IgD-negative memory B cell (primary cell): ENCODE data around the gene NFATC2. TPM values are rescaled to one million over a fixed set of nuclear protein-coding genes. Genes with fewer than 3 reads are reported as not detected.
A peak's percentile ranks its signal among the peaks of the same experiment; 100 is the strongest.

Source experiments
- H3K27ac Mint-ChIP-seq, 3 donors: one replicate each; pipeline ENCODE4 v1.8.0; 2020 to 2022; ENCODE audit warnings: mild to moderate bottlenecking in 3 of 3, mixed read lengths in 3 of 3, moderate library complexity in 1 of 3
- H3K27me3 Mint-ChIP-seq: one replicate; pipeline ENCODE4 v1.8.0; 2021; ENCODE audit warnings: mixed read lengths
- H3K36me3 Mint-ChIP-seq: one replicate; pipeline ENCODE4 v1.8.0; 2020; ENCODE audit warnings: mild to moderate bottlenecking, mixed read lengths
- H3K4me1 Mint-ChIP-seq, 3 donors: one replicate each; pipeline ENCODE4 v1.8.0; 2020 to 2022; ENCODE audit warnings: mixed read lengths in 3 of 3, mild to moderate bottlenecking in 1 of 3
- H3K4me3 Mint-ChIP-seq, 4 donors: one replicate each; pipeline ENCODE4 v1.8.0; 2020 to 2022; ENCODE audit warnings: mild to moderate bottlenecking in 4 of 4, mixed read lengths in 4 of 4, moderate library complexity in 3 of 4
- H3K9me3 Mint-ChIP-seq, 3 donors: one replicate each; pipeline ENCODE4 v1.8.0; 2020 to 2021; ENCODE audit warnings: mixed read lengths in 3 of 3, mild to moderate bottlenecking in 1 of 3
- polyA plus RNA-seq: library from polyadenylated mRNA; unstranded; fragments of 300-500 nt; fragmentation: Illumina TruSeq; gene quantifications from one replicate; pipeline ENCODE4 v1.2.3, GENCODE V29; 2021

The NFATC2 gene
- polyA plus RNA-seq, 1 donor from 2014 or later = 17.4 TPM

DNA sequence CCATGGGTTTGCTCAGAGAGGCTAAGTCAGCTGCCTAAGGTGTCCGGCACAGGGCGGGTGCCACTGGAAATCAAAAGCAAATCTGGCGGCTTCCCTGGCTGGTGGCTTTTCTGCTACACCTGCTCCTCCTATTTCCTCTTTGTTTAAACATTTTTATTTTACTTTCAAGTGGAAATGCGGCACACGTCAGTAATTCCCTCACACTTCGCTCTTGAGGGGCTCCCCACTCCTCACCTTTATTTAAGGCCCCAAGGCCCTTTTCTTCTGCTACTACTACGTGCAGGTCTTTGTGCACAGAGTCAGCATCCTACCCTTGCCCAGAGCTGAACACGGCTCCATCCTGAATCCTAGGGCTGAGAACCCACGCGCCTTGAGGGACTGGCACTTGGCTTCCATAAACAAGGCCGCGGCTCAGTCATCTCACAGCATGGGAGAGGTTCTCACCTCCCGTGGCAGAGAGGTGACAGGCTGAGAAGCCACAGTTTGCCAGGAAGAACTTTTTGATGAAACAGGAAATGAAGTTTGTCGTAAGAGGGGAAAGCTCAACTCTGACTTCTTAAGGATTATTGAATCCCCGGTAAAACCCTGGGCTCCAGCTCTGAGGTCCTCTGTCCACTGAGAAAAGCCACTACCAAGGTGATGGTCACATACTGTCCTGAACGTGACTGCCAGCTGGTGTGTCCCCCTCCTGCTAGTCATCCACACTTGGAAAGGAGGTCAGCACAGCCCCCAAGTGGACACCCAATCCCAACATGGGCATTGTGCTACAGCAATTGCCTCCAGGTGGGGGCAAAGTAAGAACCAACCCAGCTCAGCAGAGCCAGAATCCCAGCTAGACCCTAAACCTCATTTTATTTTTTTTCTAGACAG is 48.0 kb downstream of the NFATC2 start:
- Mint-ChIP-seq H3K4me1 (peaks cover 35 to 45% (median 45%) of the 10 kb centered on the region in 3 donors), H3K9me3 (no peaks in the 10 kb centered on the region), H3K4me3 (peak overlapping the region; percentile 41 to 89 (median 62)), H3K36me3 (peaks cover 12% of the 10 kb centered on the region), H3K27ac (peak overlapping the region; percentile 10 to 98 (median 56)), H3K27me3 (no peaks in the 10 kb centered on the region)

- Mint-ChIP-seq H3K9me3 (no peaks in the 10 kb centered on the region), H3K27me3 (no peaks in the 10 kb centered on the region), H3K36me3 (peaks cover 12% of the 10 kb centered on the region), H3K4me1 (peaks cover 26 to 39% (median 36%) of the 10 kb centered on the region in 3 donors), H3K27ac (peak overlapping the region in 1 of 3 donors; percentile 71), H3K4me3 (peak overlapping the region in 1 of 4 donors; percentile 20)
These were observed 49.1 kb downstream of the NFATC2 start for GRCh38 chr20:51493346-51493791.

DNA sequence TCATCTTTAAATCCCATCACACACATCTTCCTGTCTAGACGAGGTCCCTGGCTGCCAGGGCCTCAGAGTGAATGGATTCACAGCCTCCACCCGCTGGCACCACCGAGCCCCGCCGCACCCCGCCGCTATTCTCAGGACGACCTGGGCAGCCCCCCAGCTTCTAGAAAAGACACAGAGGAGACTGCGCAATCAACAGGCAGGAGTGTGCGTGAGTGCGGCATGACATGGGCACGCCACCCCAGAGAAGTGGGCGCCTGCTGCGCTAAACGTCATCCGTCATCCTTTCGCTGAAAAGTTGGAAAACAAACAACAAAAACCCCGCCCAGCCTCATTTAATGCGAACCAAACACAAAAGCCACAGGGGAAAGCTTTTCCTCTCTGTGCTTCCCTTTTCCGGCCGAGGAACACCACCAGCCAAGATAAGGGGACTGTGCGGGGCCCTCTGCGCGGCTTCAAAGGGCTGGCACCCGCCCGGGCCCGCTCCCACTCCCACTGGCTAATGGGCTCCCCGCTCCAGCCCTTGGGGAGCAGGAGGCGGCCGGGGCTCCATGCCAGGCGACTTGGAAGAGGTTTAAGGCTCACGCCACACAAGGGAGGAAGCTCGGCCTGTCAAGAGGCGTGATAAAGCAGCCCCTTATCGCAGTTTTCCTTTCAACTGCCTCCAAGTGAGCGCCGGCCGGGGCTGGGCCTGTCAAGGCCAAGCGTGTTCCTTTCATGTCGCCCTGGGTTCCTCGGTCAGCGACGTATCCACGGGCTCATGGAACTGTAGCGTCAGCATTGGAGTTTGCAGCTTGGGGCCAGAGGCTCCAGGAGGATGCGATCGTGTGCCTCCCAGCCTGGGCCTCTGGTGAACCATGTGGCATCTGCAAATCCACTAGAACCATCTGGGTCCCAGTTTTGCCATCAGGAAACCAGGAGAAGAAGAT is 50.1 kb downstream of the NFATC2 start:
- H3K9me3 Mint-ChIP-seq = no peaks in the 10 kb centered on the region
- H3K4me3 Mint-ChIP-seq = no peak overlapping the region
- peaks cover 16 to 29% (median 26%) of the 10 kb centered on the region in 3 donors for H3K4me1 Mint-ChIP-seq
- H3K27ac Mint-ChIP-seq = peak overlapping the region in 1 of 3 donors; percentile 47
- peaks cover 12% of the 10 kb centered on the region for H3K36me3 Mint-ChIP-seq
- H3K27me3 Mint-ChIP-seq = no peaks in the 10 kb centered on the region

GRCh38 chr20:51491393-51491792 is 51.1 kb downstream of the NFATC2 start:
- Mint-ChIP-seq H3K36me3 (peaks cover 12% of the 10 kb centered on the region), H3K9me3 (no peaks in the 10 kb centered on the region), H3K4me3 (no peak overlapping the region), H3K27ac (no peak overlapping the region), H3K27me3 (no peaks in the 10 kb centered on the region), H3K4me1 (peaks cover 6 to 19% (median 18%) of the 10 kb centered on the region in 3 donors)

DNA sequence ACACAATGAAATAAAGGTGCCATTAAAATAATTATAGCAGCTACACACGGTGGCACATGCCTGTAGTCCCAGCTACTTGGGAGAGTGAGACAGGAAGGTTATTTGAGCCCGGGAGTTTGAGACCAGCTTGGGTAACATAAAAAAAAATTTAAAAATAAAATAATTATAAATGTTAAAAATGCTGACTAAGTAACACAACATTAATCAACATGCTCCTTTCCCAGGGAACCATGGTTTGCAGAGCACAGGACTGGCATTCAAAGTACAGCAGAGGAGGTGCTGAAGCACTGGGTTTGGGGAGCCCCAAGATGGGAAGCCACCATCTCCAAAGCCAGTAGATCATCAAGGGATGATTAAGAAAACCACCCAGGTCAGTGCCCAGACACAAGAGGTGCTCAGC is 51.9 kb downstream of the NFATC2 start:
- no peak overlapping the region for H3K27ac Mint-ChIP-seq
- H3K36me3 Mint-ChIP-seq = peaks cover 18% of the 10 kb centered on the region
- no peaks in the 10 kb centered on the region for H3K9me3 Mint-ChIP-seq
- peaks cover 5 to 18% (median 16%) of the 10 kb centered on the region in 3 donors for H3K4me1 Mint-ChIP-seq
- H3K27me3 Mint-ChIP-seq = no peaks in the 10 kb centered on the region
- no peak overlapping the region for H3K4me3 Mint-ChIP-seq

GRCh38 chr20:51489611-51490010 is 52.9 kb downstream of the NFATC2 start:
- Mint-ChIP-seq H3K27me3 (no peaks in the 10 kb centered on the region), H3K36me3 (peaks cover 18% of the 10 kb centered on the region), H3K4me1 (peaks cover 5 to 15% (median 12%) of the 10 kb centered on the region in 3 donors), H3K9me3 (no peaks in the 10 kb centered on the region), H3K4me3 (peak overlapping the region in 1 of 4 donors; percentile 13), H3K27ac (peak overlapping the region in 1 of 3 donors; percentile 74)

GRCh38 chr20:51488331-51488730 is 54.2 kb downstream of the NFATC2 start:
- peak overlapping the region in 1 of 4 donors; percentile 67 for H3K4me3 Mint-ChIP-seq
- peak overlapping the region in 1 of 3 donors; percentile 74 for H3K27ac Mint-ChIP-seq

DNA sequence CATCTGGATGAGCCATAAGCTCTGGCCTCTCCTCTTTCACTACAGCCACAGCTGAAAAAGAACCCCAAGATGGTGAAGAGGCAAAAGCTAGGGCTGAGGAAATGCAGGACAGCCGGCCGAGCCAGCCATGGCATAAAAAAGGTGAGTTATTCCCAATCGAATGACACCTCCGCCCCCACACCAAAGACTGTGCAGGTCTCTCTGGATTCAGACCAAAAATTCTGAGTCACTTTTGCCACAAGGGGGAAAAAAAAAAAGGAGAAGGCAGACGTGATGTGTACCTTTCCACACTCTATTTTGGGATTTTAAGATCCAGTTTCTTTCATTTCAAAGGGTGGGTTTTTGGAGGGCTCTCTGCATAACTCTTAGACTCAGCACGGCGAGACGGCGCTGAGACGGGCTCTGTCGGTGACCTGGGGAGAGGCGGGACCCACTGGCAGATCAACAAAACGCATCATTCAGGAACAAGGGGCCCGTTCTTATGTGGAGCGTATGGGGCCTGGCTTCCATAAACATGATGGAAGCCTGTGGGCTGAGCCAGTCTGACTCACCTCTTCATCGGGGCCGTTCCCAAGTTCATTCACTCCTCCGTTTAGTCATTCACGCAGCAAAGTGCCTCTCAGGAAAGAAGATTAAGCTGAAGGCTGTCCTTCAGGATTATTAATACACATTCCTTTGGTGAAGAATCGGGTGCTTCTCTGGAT is 54.8 kb downstream of the NFATC2 start:
- H3K36me3 Mint-ChIP-seq = peaks cover 17% of the 10 kb centered on the region
- no peak overlapping the region for H3K27ac Mint-ChIP-seq
- H3K27me3 Mint-ChIP-seq = no peaks in the 10 kb centered on the region

More at GRCh38 chr20:51488331-51488730, 54.2 kb downstream of the NFATC2 start:
- Mint-ChIP-seq H3K27me3 (no peaks in the 10 kb centered on the region), H3K36me3 (peaks cover 17% of the 10 kb centered on the region), H3K9me3 (no peaks in the 10 kb centered on the region), H3K4me1 (peaks cover 5 to 8% (median 7%) of the 10 kb centered on the region in 3 donors)

DNA sequence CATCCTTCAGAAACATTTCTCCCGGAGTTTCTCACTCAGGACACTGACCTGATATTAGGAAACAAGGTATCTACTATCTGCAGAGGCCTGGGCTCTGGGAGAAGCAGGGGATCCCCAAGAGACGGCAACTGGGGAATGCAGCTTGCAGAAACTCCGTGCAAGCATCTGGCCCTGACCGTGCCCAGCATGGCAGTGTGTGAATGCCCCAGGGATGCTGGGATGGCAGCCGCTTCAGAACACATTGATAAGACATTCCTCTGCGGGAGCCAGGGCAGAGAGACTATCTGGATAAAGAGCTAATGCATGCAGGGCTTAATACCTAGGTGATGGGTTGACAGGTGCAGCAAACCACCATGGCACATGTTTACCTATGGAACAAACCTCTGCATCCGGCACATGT is 55.4 kb downstream of the NFATC2 start:
- no peak overlapping the region for H3K27ac Mint-ChIP-seq
- H3K4me3 Mint-ChIP-seq = no peak overlapping the region
- H3K4me1 Mint-ChIP-seq = peaks cover 7 to 17% (median 11%) of the 10 kb centered on the region in 3 donors
- no peaks in the 10 kb centered on the region for H3K27me3 Mint-ChIP-seq
- H3K36me3 Mint-ChIP-seq = peaks cover 17% of the 10 kb centered on the region
- no peaks in the 10 kb centered on the region for H3K9me3 Mint-ChIP-seq

More for the DNA sequence above, 54.8 kb downstream of the NFATC2 start:
- Mint-ChIP-seq H3K9me3 (no peaks in the 10 kb centered on the region), H3K4me1 (peaks cover 5 to 10% (median 7%) of the 10 kb centered on the region in 3 donors), H3K4me3 (no peak overlapping the region)

- Mint-ChIP-seq H3K4me3 (no peak overlapping the region), H3K27ac (peak overlapping the region in 1 of 3 donors; percentile 87), H3K9me3 (no peaks in the 10 kb centered on the region), H3K36me3 (peaks cover 17% of the 10 kb centered on the region), H3K27me3 (no peaks in the 10 kb centered on the region), H3K4me1 (peaks cover 14 to 24% (median 18%) of the 10 kb centered on the region in 3 donors)
These were observed 56.1 kb downstream of the NFATC2 start for GRCh38 chr20:51486197-51487005.

- Mint-ChIP-seq H3K4me3 (no peak overlapping the region), H3K36me3 (peaks cover 10% of the 10 kb centered on the region), H3K4me1 (peaks cover 27 to 33% (median 27%) of the 10 kb centered on the region in 3 donors), H3K9me3 (no peaks in the 10 kb centered on the region), H3K27me3 (no peaks in the 10 kb centered on the region), H3K27ac (no peak overlapping the region)
These were observed 57.7 kb downstream of the NFATC2 start for GRCh38 chr20:51484831-51485230.

- Mint-ChIP-seq H3K27me3 (no peaks in the 10 kb centered on the region), H3K36me3 (peaks cover 10% of the 10 kb centered on the region), H3K9me3 (no peaks in the 10 kb centered on the region), H3K4me1 (peaks cover 27 to 34% (median 27%) of the 10 kb centered on the region in 3 donors), H3K4me3 (peak overlapping the region in 1 of 4 donors; percentile 49), H3K27ac (no peak overlapping the region)
These were observed 58.2 kb downstream of the NFATC2 start for GRCh38 chr20:51484141-51484815.

- Mint-ChIP-seq H3K9me3 (no peaks in the 10 kb centered on the region), H3K27ac (peak overlapping the region in 1 of 3 donors; percentile 36), H3K4me3 (no peak overlapping the region), H3K27me3 (no peaks in the 10 kb centered on the region), H3K36me3 (peaks cover 10% of the 10 kb centered on the region), H3K4me1 (peaks cover 25 to 32% (median 31%) of the 10 kb centered on the region in 3 donors)
These were observed 59.6 kb downstream of the NFATC2 start for GRCh38 chr20:51482836-51483473.
